Mesendoderm (in vitro differentiated cells): ENCODE results near the gene GRM8.

Experiments
- DNase-seq: peaks from one replicate; pipeline ENCODE4 v3.0.0; 2013
- H2AK5ac ChIP-seq: 2 replicates; pipeline ENCODE4 v1.6.1; 2013; ENCODE audit warnings: low read length, inconsistent platforms
- H2BK120ac ChIP-seq: 2 replicates; pipeline ENCODE4 v1.6.1; 2013; ENCODE audit warnings: low read depth, mild to moderate bottlenecking, low read length, moderate library complexity, mixed read lengths
- H2BK15ac ChIP-seq: replicated peaks from 2 replicates; pipeline ENCODE4 v1.6.1; 2013; ENCODE audit warnings: low read depth, mild to moderate bottlenecking, moderate library complexity
- H2BK5ac ChIP-seq: 2 replicates; pipeline ENCODE4 v1.6.1; 2013; ENCODE audit warnings: low read length, inconsistent platforms
- H3K18ac ChIP-seq: 2 replicates; pipeline ENCODE4 v1.6.1; 2013; ENCODE audit warnings: mild to moderate bottlenecking, low read length, mixed read lengths
- H3K23ac ChIP-seq: one replicate; pipeline ENCODE4 v1.6.1; 2013; ENCODE audit warnings: low read length
- H3K27ac ChIP-seq: 2 replicates; pipeline ENCODE4 v1.5.1; 2013; ENCODE audit warnings: low read depth, mild to moderate bottlenecking, inconsistent platforms, low read length, moderate library complexity
- H3K27me3 ChIP-seq: 2 replicates; pipeline ENCODE4 v1.6.1; 2013; ENCODE audit warnings: low read length, control low read depth, mild to moderate bottlenecking, inconsistent platforms; ENCODE audit not compliant: insufficient read depth, poor library complexity
- H3K36me3 ChIP-seq: 2 replicates; pipeline ENCODE4 v1.6.1; 2013; ENCODE audit warnings: low read length, inconsistent platforms; ENCODE audit not compliant: control insufficient read depth, insufficient read depth
- H3K4ac ChIP-seq: one replicate; pipeline ENCODE4 v1.6.1; 2013; ENCODE audit warnings: low read depth, mild to moderate bottlenecking, low read length, moderate library complexity
- H3K4me1 ChIP-seq: 2 replicates; pipeline ENCODE4 v1.6.1; 2013; ENCODE audit warnings: low read depth, low read length, inconsistent platforms; ENCODE audit not compliant: control insufficient read depth
- H3K4me2 ChIP-seq: 2 replicates; pipeline ENCODE4 v1.6.1; 2013; ENCODE audit warnings: low read length
- H3K4me3 ChIP-seq: 2 replicates; pipeline ENCODE4 v1.5.1; 2013; ENCODE audit warnings: mild to moderate bottlenecking, low read length
- H3K56ac ChIP-seq: one replicate; pipeline ENCODE4 v1.6.1; 2013; ENCODE audit warnings: low read length
- H3K79me1 ChIP-seq: 2 replicates; pipeline ENCODE4 v1.6.1; 2013; ENCODE audit warnings: low read length, inconsistent platforms
- H3K79me2 ChIP-seq: 2 replicates; pipeline ENCODE4 v1.6.1; 2013; ENCODE audit warnings: mild to moderate bottlenecking, low read length; ENCODE audit not compliant: control insufficient read depth, insufficient read depth
- H3K9ac ChIP-seq: 2 replicates; pipeline ENCODE4 v1.6.1; 2013; ENCODE audit warnings: low read length, inconsistent platforms
- H4K5ac ChIP-seq: one replicate; pipeline ENCODE4 v1.6.1; 2013; ENCODE audit warnings: low read length
- H4K8ac ChIP-seq: one replicate; pipeline ENCODE4 v1.6.1; 2013; ENCODE audit warnings: low read depth, mild to moderate bottlenecking, control low read depth, low read length, moderate library complexity
- WGBS: extraction: QIAGEN DNeasy Blood & Tissue Kit; methylation state at CpG from one replicate; pipeline ENCODE4 v1.1.7; 2013; ENCODE audit warnings: low lambda C conversion rate, missing lambda C conversion rate; ENCODE audit not compliant: insufficient coverage; ENCODE audit errors: extremely low coverage; 5-methylcytosine and 5-hydroxymethylcytosine counted together

The GRM8 gene

DNA sequence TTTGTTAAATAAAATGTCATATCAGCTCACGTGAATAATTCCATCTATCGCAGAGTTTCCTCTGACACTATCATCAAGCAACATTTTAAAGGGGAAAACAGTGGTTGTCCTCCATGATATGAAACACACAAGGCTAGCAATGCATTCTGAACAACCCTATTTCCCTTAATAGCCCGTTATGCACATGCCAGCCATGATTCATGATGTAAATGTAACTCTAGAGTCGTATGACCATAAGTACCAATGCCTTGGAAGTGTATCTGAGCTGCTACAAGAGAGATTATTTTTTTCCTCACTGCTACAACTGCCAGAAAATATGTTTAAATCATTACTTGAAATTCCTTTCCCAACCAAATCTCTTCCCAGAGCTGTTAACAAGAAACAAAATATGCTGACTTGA lies 159.4 kb downstream of the GRM8 start:
- WGBS, result no CpG with 5 or more reads among the region's 4 CpGs

DNA sequence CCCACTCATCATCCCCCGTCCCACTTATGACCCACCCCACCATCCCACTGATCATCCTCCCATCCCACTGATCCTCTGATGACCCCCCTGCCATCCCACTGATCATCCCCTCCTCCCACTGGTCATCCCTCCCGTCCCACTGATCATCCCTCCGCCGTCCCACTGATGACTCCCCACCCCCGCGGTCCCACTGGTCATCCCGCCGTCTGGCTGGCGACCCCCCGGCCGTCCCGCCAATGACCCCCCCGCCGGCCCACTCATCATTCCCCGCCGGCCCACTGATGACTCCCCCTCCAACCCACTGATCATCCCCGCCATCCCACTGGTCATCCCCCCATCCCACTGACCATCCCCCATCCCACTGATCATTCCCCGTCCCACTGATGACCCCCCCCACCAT lies 161.1 kb downstream of the GRM8 start:
- no CpG with 5 or more reads among the region's 18 CpGs for WGBS
- Histone ChIP-seq H4K8ac (no peak overlapping the region), H3K4me1 (no peaks in the 10 kb centered on the region), H2BK15ac (no peak overlapping the region), H3K27ac (no peak overlapping the region), H3K23ac (no peak overlapping the region), H2BK5ac (no peak overlapping the region), H3K36me3 (no peaks in the 10 kb centered on the region), H3K4ac (no peak overlapping the region), H3K4me3 (no peak overlapping the region), H3K79me2 (no peaks in the 10 kb centered on the region), H3K56ac (no peak overlapping the region), H2BK120ac (no peak overlapping the region), H3K18ac (no peak overlapping the region), H3K4me2 (no peak overlapping the region), H2AK5ac (no peak overlapping the region), H3K27me3 (no peaks in the 10 kb centered on the region), H3K79me1 (no peaks in the 10 kb centered on the region), H3K9ac (no peak overlapping the region), H4K5ac (no peak overlapping the region)
- DNase-seq, result no peak

More for the DNA sequence above, 159.4 kb downstream of the GRM8 start:
- no peak overlapping the region for H3K18ac ChIP-seq
- H2BK120ac ChIP-seq, result no peak overlapping the region
- no peaks in the 10 kb centered on the region for H3K36me3 ChIP-seq
- no peak overlapping the region for H3K56ac ChIP-seq
- no peak overlapping the region for H3K4me2 ChIP-seq
- no peak overlapping the region for H3K9ac ChIP-seq
- no peaks in the 10 kb centered on the region for H3K4me1 ChIP-seq
- H3K23ac ChIP-seq, result no peak overlapping the region
- H3K79me2 ChIP-seq, result no peaks in the 10 kb centered on the region
- no peaks in the 10 kb centered on the region for H3K27me3 ChIP-seq
- no peaks in the 10 kb centered on the region for H3K79me1 ChIP-seq
- H3K4me3 ChIP-seq, result no peak overlapping the region
- no peak overlapping the region for H4K5ac ChIP-seq
- H3K4ac ChIP-seq, result no peak overlapping the region
- no peak overlapping the region for H4K8ac ChIP-seq
- no peak overlapping the region for H2AK5ac ChIP-seq
- no peak overlapping the region for H2BK15ac ChIP-seq
- H2BK5ac ChIP-seq, result no peak overlapping the region
- H3K27ac ChIP-seq, result no peak overlapping the region
- DNase-seq, result no peak

DNA sequence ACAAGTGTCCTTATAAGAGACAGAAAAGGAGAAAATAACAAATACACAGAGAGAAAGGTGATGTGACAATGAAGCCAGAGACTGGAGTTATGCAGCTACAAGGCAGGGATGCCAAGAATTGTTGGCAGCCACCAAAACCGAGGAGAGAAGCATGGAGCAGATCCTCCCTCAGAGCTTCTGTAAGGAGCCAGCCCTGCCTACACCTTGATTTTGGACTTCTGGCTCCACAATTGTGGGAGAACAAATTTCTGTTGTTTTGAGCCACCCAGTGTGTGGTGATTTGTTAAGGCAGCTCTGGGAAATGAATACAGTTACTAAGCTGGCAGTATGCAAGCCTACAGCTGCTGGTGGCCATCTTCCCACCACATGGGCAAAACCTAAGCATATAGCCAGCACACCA lies 163.6 kb downstream of the GRM8 start:
- H2BK15ac ChIP-seq, result no peak overlapping the region
- H3K9ac ChIP-seq, result no peak overlapping the region
- H3K4me2 ChIP-seq, result no peak overlapping the region
- no peaks in the 10 kb centered on the region for H3K79me2 ChIP-seq
- H4K5ac ChIP-seq, result no peak overlapping the region
- H3K27ac ChIP-seq, result no peak overlapping the region
- no peak overlapping the region for H3K4ac ChIP-seq
- H3K23ac ChIP-seq, result no peak overlapping the region
- H3K4me3 ChIP-seq, result no peak overlapping the region
- no peak overlapping the region for H3K56ac ChIP-seq
- no peaks in the 10 kb centered on the region for H3K36me3 ChIP-seq
- H3K4me1 ChIP-seq, result no peaks in the 10 kb centered on the region
- H2BK120ac ChIP-seq, result no peak overlapping the region
- no peaks in the 10 kb centered on the region for H3K79me1 ChIP-seq
- no peak for DNase-seq
- no peaks in the 10 kb centered on the region for H3K27me3 ChIP-seq
- H2BK5ac ChIP-seq, result no peak overlapping the region
- WGBS, result no CpG with 5 or more reads among the region's 1 CpG
- H2AK5ac ChIP-seq, result no peak overlapping the region
- no peak overlapping the region for H4K8ac ChIP-seq
- no peak overlapping the region for H3K18ac ChIP-seq

DNA sequence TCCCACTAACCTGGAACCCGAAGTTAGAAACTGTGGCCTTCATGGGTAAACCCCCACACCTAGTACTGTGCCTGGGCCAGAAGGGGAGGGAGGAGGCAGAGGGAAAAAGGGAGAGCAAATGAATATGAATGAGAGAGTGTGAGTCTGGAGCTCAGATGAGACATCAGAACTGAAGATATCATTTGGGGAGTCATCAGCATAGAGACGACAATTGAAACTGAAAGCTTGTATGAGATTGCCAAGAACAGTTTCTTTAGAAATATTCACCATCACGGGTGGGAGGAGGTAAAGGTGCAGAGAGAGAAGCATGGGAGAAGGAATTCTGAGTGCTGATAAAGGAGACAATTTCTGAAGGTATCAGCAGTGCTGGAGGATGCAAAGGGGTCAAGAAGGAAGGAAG lies 171.2 kb downstream of the GRM8 start:
- Histone ChIP-seq H3K4me2 (no peak overlapping the region), H3K56ac (no peak overlapping the region), H2BK120ac (no peak overlapping the region), H3K23ac (no peak overlapping the region), H4K5ac (no peak overlapping the region), H3K36me3 (no peaks in the 10 kb centered on the region), H2BK15ac (no peak overlapping the region), H2AK5ac (no peak overlapping the region), H3K4ac (no peak overlapping the region), H3K9ac (no peak overlapping the region), H3K79me1 (no peaks in the 10 kb centered on the region), H3K27ac (no peak overlapping the region), H4K8ac (no peak overlapping the region), H3K79me2 (no peaks in the 10 kb centered on the region), H3K27me3 (no peaks in the 10 kb centered on the region), H3K18ac (no peak overlapping the region), H2BK5ac (no peak overlapping the region), H3K4me3 (no peak overlapping the region), H3K4me1 (peaks cover 2% of the 10 kb centered on the region)
- DNase-seq, result no peak
- WGBS, result no CpG with 5 or more reads among the region's 3 CpGs

DNA sequence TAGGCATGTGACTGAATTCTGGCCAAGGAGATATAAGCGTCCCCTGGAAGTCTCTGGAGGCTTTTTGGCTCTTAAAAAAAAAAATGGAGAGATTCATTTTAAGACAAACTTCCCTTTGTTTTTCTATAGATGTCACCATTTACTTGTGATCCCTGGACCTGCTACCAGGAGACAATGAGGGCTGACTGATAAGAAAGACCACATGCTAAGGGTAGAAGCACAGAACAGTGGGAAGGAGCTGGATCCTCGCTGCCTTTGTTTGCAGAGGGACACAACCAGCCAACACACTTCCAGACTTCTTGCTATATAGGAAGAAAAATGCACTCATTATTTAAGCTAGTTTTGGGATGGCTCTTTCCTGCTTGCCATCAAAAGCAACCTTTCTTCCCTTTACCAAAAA lies 172.2 kb downstream of the GRM8 start:
- H2BK5ac ChIP-seq, result no peak overlapping the region
- peaks cover 2% of the 10 kb centered on the region for H3K4me1 ChIP-seq
- no peak overlapping the region for H3K9ac ChIP-seq
- no peak overlapping the region for H3K23ac ChIP-seq
- no CpG with 5 or more reads among the region's 2 CpGs for WGBS
- no peak overlapping the region for H3K56ac ChIP-seq
- no peaks in the 10 kb centered on the region for H3K36me3 ChIP-seq
- no peak overlapping the region for H4K8ac ChIP-seq
- H3K27ac ChIP-seq, result no peak overlapping the region
- no peak overlapping the region for H3K4ac ChIP-seq
- H2BK15ac ChIP-seq, result no peak overlapping the region
- no peak overlapping the region for H3K4me3 ChIP-seq
- H3K79me2 ChIP-seq, result no peaks in the 10 kb centered on the region
- H3K79me1 ChIP-seq, result no peaks in the 10 kb centered on the region
- H2AK5ac ChIP-seq, result no peak overlapping the region
- no peak overlapping the region for H3K18ac ChIP-seq
- no peak overlapping the region for H4K5ac ChIP-seq
- peak; percentile 69 for DNase-seq
- H2BK120ac ChIP-seq, result no peak overlapping the region
- no peaks in the 10 kb centered on the region for H3K27me3 ChIP-seq
- no peak overlapping the region for H3K4me2 ChIP-seq

DNA sequence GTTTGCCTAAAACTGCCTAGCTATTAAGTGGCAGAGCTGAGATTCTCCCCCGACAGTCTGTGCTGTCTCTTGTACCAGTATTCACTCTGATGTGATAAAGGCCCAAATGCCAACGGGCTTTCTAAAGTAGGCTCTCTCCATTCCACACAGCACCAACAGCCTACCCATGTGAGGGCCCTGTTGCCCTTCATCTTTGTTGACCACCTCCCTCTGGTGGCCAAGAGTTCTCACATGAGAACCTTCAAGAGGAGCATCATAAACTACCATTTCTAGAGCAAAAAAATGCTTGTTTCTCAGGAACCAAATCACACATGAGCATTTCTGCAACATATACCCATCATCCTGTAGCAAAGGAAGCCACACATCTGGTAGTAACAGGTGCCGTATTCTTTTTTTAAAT lies 185.8 kb downstream of the GRM8 start:
- H2BK5ac ChIP-seq, result no peak overlapping the region
- no CpG with 5 or more reads among the region's 3 CpGs for WGBS

More for the DNA sequence above, 185.8 kb downstream of the GRM8 start:
- no peaks in the 10 kb centered on the region for H3K4me1 ChIP-seq
- H3K56ac ChIP-seq, result no peak overlapping the region
- H3K27ac ChIP-seq, result no peak overlapping the region
- H2BK15ac ChIP-seq, result no peak overlapping the region
- peak; percentile 77 for DNase-seq
- no peaks in the 10 kb centered on the region for H3K36me3 ChIP-seq
- no peak overlapping the region for H3K4me2 ChIP-seq
- H4K5ac ChIP-seq, result no peak overlapping the region
- H3K79me2 ChIP-seq, result no peaks in the 10 kb centered on the region
- no peak overlapping the region for H3K23ac ChIP-seq
- no peaks in the 10 kb centered on the region for H3K27me3 ChIP-seq
- no peak overlapping the region for H4K8ac ChIP-seq
- no peak overlapping the region for H3K4me3 ChIP-seq
- H2AK5ac ChIP-seq, result no peak overlapping the region
- H3K4ac ChIP-seq, result no peak overlapping the region
- H3K9ac ChIP-seq, result no peak overlapping the region
- no peak overlapping the region for H2BK120ac ChIP-seq
- no peak overlapping the region for H3K18ac ChIP-seq
- no peaks in the 10 kb centered on the region for H3K79me1 ChIP-seq
